Endodermal cell (in vitro differentiated cells): Measurements from ENCODE around the gene HSPA9. TPM values are rescaled to one million over a fixed set of nuclear protein-coding genes. Genes with fewer than 3 reads are reported as not detected.

ENCODE experiments used
- DNase-seq: peaks from one replicate; pipeline ENCODE4 v3.0.0-alpha.2; 2017
- H3K27ac ChIP-seq: 2 replicates; pipeline ENCODE4 v1.5.1; 2013; ENCODE audit warnings: mild to moderate bottlenecking, low read depth, low read length, moderate library complexity
- H3K27me3 ChIP-seq: 2 replicates; pipeline ENCODE4 v1.6.1; 2013; ENCODE audit warnings: mild to moderate bottlenecking, low read length, moderate library complexity; ENCODE audit not compliant: insufficient read depth, control insufficient read depth, poor library complexity, severe bottlenecking
- H3K36me3 ChIP-seq: 2 replicates; pipeline ENCODE4 v1.7.0; 2013; ENCODE audit warnings: mild to moderate bottlenecking, low read length, moderate library complexity; ENCODE audit not compliant: control insufficient read depth, insufficient read depth
- H3K4me1 ChIP-seq: one replicate; pipeline ENCODE4 v1.7.0; 2013; ENCODE audit warnings: low read length; ENCODE audit not compliant: control insufficient read depth, insufficient read depth
- H3K4me3 ChIP-seq: 2 replicates; pipeline ENCODE4 v1.5.1; 2013; ENCODE audit warnings: mild to moderate bottlenecking, low read length, moderate library complexity
- H3K9ac ChIP-seq: 2 replicates; pipeline ENCODE4 v1.6.1; 2013; ENCODE audit warnings: mild to moderate bottlenecking, low read length, moderate library complexity; ENCODE audit not compliant: poor library complexity, severe bottlenecking; ENCODE audit errors: extremely low read depth
- H3K9me3 ChIP-seq: 2 replicates; pipeline ENCODE4 v1.6.1; 2013; ENCODE audit warnings: mild to moderate bottlenecking, low read length, moderate library complexity; ENCODE audit not compliant: control insufficient read depth
- H3K27ac Mint-ChIP-seq: 2 replicates; pipeline ENCODE4 v1.8.0; 2020; ENCODE audit warnings: mixed read lengths
- H3K27me3 Mint-ChIP-seq: 2 replicates; pipeline ENCODE4 v1.8.0; 2021; ENCODE audit warnings: mild to moderate bottlenecking, mixed read lengths; ENCODE audit not compliant: insufficient read depth
- H3K36me3 Mint-ChIP-seq: 2 replicates; pipeline ENCODE4 v1.8.0; 2020; ENCODE audit warnings: low read depth, mixed read lengths
- H3K4me1 Mint-ChIP-seq: 2 replicates; pipeline ENCODE4 v1.8.0; 2020; ENCODE audit warnings: mixed read lengths
- H3K4me3 Mint-ChIP-seq: 2 replicates; pipeline ENCODE4 v1.8.0; 2020; ENCODE audit warnings: mild to moderate bottlenecking, moderate library complexity, mixed read lengths
- H3K9me3 Mint-ChIP-seq: 2 replicates; pipeline ENCODE4 v1.8.0; 2020; ENCODE audit warnings: mild to moderate bottlenecking, mixed read lengths
- WGBS, 2 experiments: methylation state at CpG; one replicate each; pipeline versions ENCODE4 v1.1.5 to v1.1.7; 2013; ENCODE audit warnings: missing lambda C conversion rate in 2 of 2, mixed read lengths in 1 of 2; ENCODE audit not compliant: insufficient coverage in 1 of 2, insufficient read length in 1 of 2; 5-methylcytosine and 5-hydroxymethylcytosine counted together
- total RNA-seq, 2 donors: library from RNA; stranded (reverse); fragmentation: NEBNext Ultra II Directional in 1 of 2; extraction: Animal tissue kit (Norgen Biotek cat#: 25700) in 1 of 2; gene quantifications; 2 replicates in 1 of 2; 3 replicates in 1 of 2; pipeline ENCODE4 v1.2.1, GENCODE V29; 2021
- TF ChIP-seq, protein P1 (sequence below): fragments of 200-600 bp; sonication (generic); conservative IDR thresholded peaks from 2 replicates; pipeline ENCODE4 v1.5.0; 2021; ENCODE audit warnings: antibody characterized with exemption, mild to moderate bottlenecking

HSPA9 gene
- total RNA-seq, 2 donors from 2014 or later = 201 to 212 TPM

DNA sequence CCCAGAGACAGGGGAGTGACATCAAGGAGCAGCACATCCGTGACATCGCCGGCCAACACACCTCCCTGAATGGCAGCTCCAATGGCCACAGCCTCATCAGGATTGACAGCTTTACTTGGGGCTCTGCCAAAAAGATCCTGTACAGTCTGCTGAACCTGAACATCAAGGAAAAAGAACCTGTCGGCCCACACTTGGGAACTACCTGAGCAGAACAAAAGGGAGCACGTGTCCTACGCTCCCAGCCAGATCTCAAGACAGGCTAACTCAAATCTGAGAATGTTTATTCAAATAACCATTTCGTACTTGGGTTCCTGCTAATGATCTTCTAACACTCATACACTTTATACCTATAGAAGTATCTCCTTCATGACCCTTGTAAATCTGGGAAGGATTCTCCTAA, 15.3 kb downstream of the HSPA9 start:
- H3K27ac Mint-ChIP-seq = no peak overlapping the region
- DNase-seq = no peak
- H3K4me1 ChIP-seq = no peaks in the 10 kb centered on the region
- peaks cover 78% of the 10 kb centered on the region for H3K36me3 Mint-ChIP-seq
- H3K36me3 ChIP-seq = peaks cover 91% of the 10 kb centered on the region
- H3K4me3 Mint-ChIP-seq = no peak overlapping the region
- no peaks in the 10 kb centered on the region for H3K4me1 Mint-ChIP-seq
- no peaks in the 10 kb centered on the region for H3K27me3 Mint-ChIP-seq
- TF ChIP-seq, protein P1, sequence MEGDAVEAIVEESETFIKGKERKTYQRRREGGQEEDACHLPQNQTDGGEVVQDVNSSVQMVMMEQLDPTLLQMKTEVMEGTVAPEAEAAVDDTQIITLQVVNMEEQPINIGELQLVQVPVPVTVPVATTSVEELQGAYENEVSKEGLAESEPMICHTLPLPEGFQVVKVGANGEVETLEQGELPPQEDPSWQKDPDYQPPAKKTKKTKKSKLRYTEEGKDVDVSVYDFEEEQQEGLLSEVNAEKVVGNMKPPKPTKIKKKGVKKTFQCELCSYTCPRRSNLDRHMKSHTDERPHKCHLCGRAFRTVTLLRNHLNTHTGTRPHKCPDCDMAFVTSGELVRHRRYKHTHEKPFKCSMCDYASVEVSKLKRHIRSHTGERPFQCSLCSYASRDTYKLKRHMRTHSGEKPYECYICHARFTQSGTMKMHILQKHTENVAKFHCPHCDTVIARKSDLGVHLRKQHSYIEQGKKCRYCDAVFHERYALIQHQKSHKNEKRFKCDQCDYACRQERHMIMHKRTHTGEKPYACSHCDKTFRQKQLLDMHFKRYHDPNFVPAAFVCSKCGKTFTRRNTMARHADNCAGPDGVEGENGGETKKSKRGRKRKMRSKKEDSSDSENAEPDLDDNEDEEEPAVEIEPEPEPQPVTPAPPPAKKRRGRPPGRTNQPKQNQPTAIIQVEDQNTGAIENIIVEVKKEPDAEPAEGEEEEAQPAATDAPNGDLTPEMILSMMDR = no peak
- H3K27ac ChIP-seq = no peak overlapping the region
- H3K27me3 ChIP-seq = no peaks in the 10 kb centered on the region
- no peak overlapping the region for H3K9ac ChIP-seq
- 90 to 96% methylated on average over 7 of the region's 7 CpGs for WGBS, 2 experiments
- H3K9me3 ChIP-seq = no peaks in the 10 kb centered on the region
- H3K9me3 Mint-ChIP-seq = no peaks in the 10 kb centered on the region
- H3K4me3 ChIP-seq = no peak overlapping the region

DNA sequence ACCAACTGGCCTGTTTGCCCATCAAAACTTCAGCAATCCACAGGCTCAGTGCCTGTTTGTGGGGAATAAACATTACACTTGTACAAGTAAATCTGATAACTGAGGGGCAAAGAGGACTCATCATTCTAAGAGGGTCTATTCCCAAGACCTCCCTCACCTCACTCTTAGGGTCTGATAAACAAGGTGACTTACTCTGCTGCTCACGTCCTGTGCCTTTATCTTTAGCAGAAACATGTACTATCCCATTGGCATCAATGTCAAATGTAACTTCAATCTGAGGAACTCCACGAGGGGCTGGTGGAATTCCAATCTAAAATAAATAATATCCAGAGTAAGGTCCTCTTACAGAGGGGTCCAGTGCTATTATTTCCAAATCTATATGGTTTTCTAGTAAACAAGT, 17.5 kb downstream of the HSPA9 start:
- TF ChIP-seq, protein P1 = no peak
- Mint-ChIP-seq H3K4me1 (no peaks in the 10 kb centered on the region), H3K36me3 (peaks cover 79% of the 10 kb centered on the region), H3K4me3 (no peak overlapping the region), H3K27ac (no peak overlapping the region), H3K27me3 (no peaks in the 10 kb centered on the region), H3K9me3 (no peaks in the 10 kb centered on the region)
- DNase-seq = no peak
- Histone ChIP-seq H3K4me1 (no peaks in the 10 kb centered on the region), H3K4me3 (no peak overlapping the region), H3K9ac (no peak overlapping the region), H3K36me3 (peaks cover 87% of the 10 kb centered on the region), H3K27ac (no peak overlapping the region), H3K9me3 (no peaks in the 10 kb centered on the region), H3K27me3 (no peaks in the 10 kb centered on the region)
- WGBS, 2 experiments = 86 to 91% methylated on average over 1 to 2 of the region's 2 CpGs

DNA sequence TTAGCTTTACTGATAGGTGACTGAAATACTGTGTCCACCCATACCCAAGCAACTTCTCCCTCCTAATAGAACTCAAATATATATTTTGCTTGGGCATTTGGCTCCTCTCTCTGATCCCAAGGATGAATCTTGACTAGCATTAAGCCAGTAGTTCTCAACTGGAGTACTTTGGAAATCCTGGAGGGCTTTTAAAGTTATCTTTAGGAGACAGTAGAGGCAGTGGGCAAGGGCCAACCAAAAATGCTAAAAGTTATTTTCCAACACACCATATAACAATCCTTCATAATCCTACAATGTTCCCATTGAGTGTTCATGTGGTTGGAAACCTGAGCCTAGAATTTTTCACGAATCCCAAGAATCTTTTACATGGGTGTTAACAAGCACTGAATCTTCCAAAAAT, 21.1 kb downstream of the HSPA9 start:
- peaks cover 57% of the 10 kb centered on the region for H3K36me3 Mint-ChIP-seq
- Histone ChIP-seq H3K27me3 (no peaks in the 10 kb centered on the region), H3K4me3 (no peak overlapping the region), H3K9ac (no peak overlapping the region), H3K4me1 (no peaks in the 10 kb centered on the region), H3K9me3 (no peaks in the 10 kb centered on the region), H3K36me3 (peaks cover 59% of the 10 kb centered on the region), H3K27ac (no peak overlapping the region)
- H3K27me3 Mint-ChIP-seq = no peaks in the 10 kb centered on the region
- H3K4me1 Mint-ChIP-seq = no peaks in the 10 kb centered on the region
- no peaks in the 10 kb centered on the region for H3K9me3 Mint-ChIP-seq
- no peak overlapping the region for H3K27ac Mint-ChIP-seq
- no peak overlapping the region for H3K4me3 Mint-ChIP-seq
- no peak for DNase-seq
- TF ChIP-seq, protein P1 = no peak
- WGBS, 2 experiments = 91 to 100% methylated on average over 1 of the region's 1 CpG
